Neuronal stem cell (in vitro differentiated cells): ENCODE results near the gene FRAS1.

Experiments used
- DNase-seq: peaks from one replicate; pipeline ENCODE4 v3.0.0-alpha.2; 2013; ENCODE audit warnings: low spot score
- H2AFZ ChIP-seq: one replicate; pipeline ENCODE4 v1.6.1; 2013; ENCODE audit warnings: mild to moderate bottlenecking, low read length, inconsistent platforms
- H2AK5ac ChIP-seq: 2 replicates; pipeline ENCODE4 v1.6.1; 2013; ENCODE audit warnings: low read depth, mild to moderate bottlenecking, inconsistent platforms, low read length, moderate library complexity, mixed read lengths
- H2BK120ac ChIP-seq: 2 replicates; pipeline ENCODE4 v1.6.1; 2013; ENCODE audit warnings: low read depth, mild to moderate bottlenecking, inconsistent platforms, low read length, moderate library complexity, mixed read lengths
- H2BK12ac ChIP-seq: one replicate; pipeline ENCODE4 v1.6.1; 2013; ENCODE audit warnings: low read length, inconsistent platforms
- H2BK15ac ChIP-seq: 2 replicates; pipeline ENCODE4 v1.6.1; 2013; ENCODE audit warnings: mild to moderate bottlenecking, low read length, inconsistent platforms, mixed read lengths
- H2BK5ac ChIP-seq: one replicate; pipeline ENCODE4 v1.6.1; 2013; ENCODE audit warnings: inconsistent platforms, mild to moderate bottlenecking, low read length, moderate library complexity
- H3K14ac ChIP-seq: one replicate; pipeline ENCODE4 v1.6.1; 2013; ENCODE audit warnings: low read length, inconsistent platforms
- H3K18ac ChIP-seq: 2 replicates; pipeline ENCODE4 v1.6.1; 2013; ENCODE audit warnings: low read length, inconsistent platforms
- H3K23ac ChIP-seq: 2 replicates; pipeline ENCODE4 v1.6.1; 2013; ENCODE audit warnings: low read depth, mild to moderate bottlenecking, mixed read lengths, low read length, inconsistent platforms; ENCODE audit not compliant: poor library complexity
- H3K27ac ChIP-seq: replicated peaks from 3 replicates; pipeline ENCODE4 v1.5.1; 2013; ENCODE audit warnings: low read length, inconsistent platforms
- H3K27me3 ChIP-seq, 3 experiments: 2 replicates each; pipeline ENCODE4 v1.6.1; 2013; ENCODE audit warnings: low read length in 3 of 3, mild to moderate bottlenecking in 2 of 3, inconsistent platforms in 1 of 3, low read depth in 1 of 3, mixed read lengths in 1 of 3, moderate library complexity in 1 of 3; ENCODE audit not compliant: control insufficient read depth in 3 of 3, insufficient read depth in 3 of 3
- H3K36me3 ChIP-seq, 2 donors: replicated peaks in 1 of 2; 2 replicates each; pipeline ENCODE4 v1.6.1; 2013; ENCODE audit warnings: low read length in 2 of 2; ENCODE audit not compliant: control insufficient read depth in 2 of 2, insufficient read depth in 2 of 2
- H3K4ac ChIP-seq: 2 replicates; pipeline ENCODE4 v1.6.1; 2013; ENCODE audit warnings: inconsistent platforms, mild to moderate bottlenecking, low read length, moderate library complexity
- H3K4me1 ChIP-seq, 2 donors: 1 replicate in 1 of 2; 2 replicates in 1 of 2; pipeline ENCODE4 v1.6.1; 2013; ENCODE audit warnings: low read length in 2 of 2, low read depth in 1 of 2; ENCODE audit not compliant: control insufficient read depth in 2 of 2, insufficient read depth in 1 of 2
- H3K4me2 ChIP-seq: one replicate; pipeline ENCODE4 v1.6.1; 2013; ENCODE audit warnings: mild to moderate bottlenecking, low read length, inconsistent platforms; ENCODE audit not compliant: insufficient read depth, poor library complexity, severe bottlenecking
- H3K4me3 ChIP-seq, 2 donors: 2 replicates each; pipeline ENCODE4 v1.5.1; 2013; ENCODE audit warnings: low read length in 2 of 2, mild to moderate bottlenecking in 2 of 2, inconsistent platforms in 1 of 2, moderate library complexity in 1 of 2
- H3K79me1 ChIP-seq: one replicate; pipeline ENCODE4 v1.6.1; 2013; ENCODE audit warnings: low read depth, mild to moderate bottlenecking, inconsistent platforms, low read length, moderate library complexity
- H3K9ac ChIP-seq: one replicate; pipeline ENCODE4 v1.6.1; 2013; ENCODE audit warnings: mild to moderate bottlenecking, low read depth, low read length, inconsistent platforms; ENCODE audit not compliant: poor library complexity
- H3K9me3 ChIP-seq, 2 donors: replicated peaks in 1 of 2; 2 replicates each; pipeline versions ENCODE3 to v1.6.1; 2013; ENCODE audit warnings: low read length in 2 of 2, mild to moderate bottlenecking in 2 of 2, inconsistent platforms in 1 of 2, low read depth in 1 of 2, mixed read lengths in 1 of 2, moderate library complexity in 1 of 2; ENCODE audit not compliant: control insufficient read depth in 2 of 2, insufficient read depth in 1 of 2
- H4K8ac ChIP-seq: one replicate; pipeline ENCODE4 v1.6.1; 2013; ENCODE audit warnings: low read depth, mild to moderate bottlenecking, inconsistent platforms, low read length, moderate library complexity
- H4K91ac ChIP-seq: one replicate; pipeline ENCODE4 v1.6.1; 2013; ENCODE audit warnings: low read length, low read depth, mild to moderate bottlenecking, inconsistent platforms; ENCODE audit not compliant: poor library complexity
- WGBS, 2 donors: extraction: QIAGEN DNeasy Blood & Tissue Kit; methylation state at CpG; one replicate each; pipeline ENCODE4 v1.1.7; 2013; ENCODE audit warnings: missing lambda C conversion rate in 2 of 2, mixed read lengths in 1 of 2; ENCODE audit not compliant: insufficient read length in 2 of 2, insufficient replicate concordance in 1 of 2; ENCODE audit errors: extremely low coverage in 2 of 2; 5-methylcytosine and 5-hydroxymethylcytosine counted together

FRAS1 gene

GRCh38 chr4:78320349-78320935 is 263.3 kb downstream of the FRAS1 start:
- H3K4me2 ChIP-seq: no peak overlapping the region
- no peak for DNase-seq

GRCh38 chr4:78322032-78322431 is 264.9 kb downstream of the FRAS1 start:
- H4K8ac ChIP-seq: no peak overlapping the region
- no peak overlapping the region for H3K14ac ChIP-seq
- no peak for DNase-seq
- no peak overlapping the region for H4K91ac ChIP-seq
- WGBS, 2 donors: 100% methylated on average over 1 of the region's 5 CpGs; no CpG with 5 or more reads in 1 of the 2 donors
- H2AK5ac ChIP-seq: no peak overlapping the region
- H2BK5ac ChIP-seq: no peak overlapping the region
- no peaks in the 10 kb centered on the region for H3K27me3 ChIP-seq
- H3K18ac ChIP-seq: no peak overlapping the region
- H2AFZ ChIP-seq: no peak overlapping the region
- no peak overlapping the region for H3K4me2 ChIP-seq
- no peak overlapping the region for H3K23ac ChIP-seq
- H3K4me3 ChIP-seq: no peak overlapping the region
- H3K27ac ChIP-seq: no peak overlapping the region
- no peak overlapping the region for H2BK12ac ChIP-seq
- no peaks in the 10 kb centered on the region for H3K9me3 ChIP-seq
- H3K9ac ChIP-seq: no peak overlapping the region
- H3K79me1 ChIP-seq: no peaks in the 10 kb centered on the region
- H2BK15ac ChIP-seq: no peak overlapping the region
- no peak overlapping the region for H3K4ac ChIP-seq
- no peak overlapping the region for H2BK120ac ChIP-seq
- peaks cover 0 to 3% of the 10 kb centered on the region in 2 donors for H3K36me3 ChIP-seq
- H3K4me1 ChIP-seq: peaks cover 0 to 7% of the 10 kb centered on the region in 2 donors

More at GRCh38 chr4:78320349-78320935, 263.3 kb downstream of the FRAS1 start:
- no peaks in the 10 kb centered on the region for H3K9me3 ChIP-seq
- H4K91ac ChIP-seq: no peak overlapping the region
- H3K27me3 ChIP-seq: no peaks in the 10 kb centered on the region
- H3K18ac ChIP-seq: no peak overlapping the region
- no peak overlapping the region for H3K23ac ChIP-seq
- no peak overlapping the region for H3K9ac ChIP-seq
- peak overlapping the region in 1 of 2 donors; percentile 61 for H3K4me3 ChIP-seq
- no peak overlapping the region for H2AK5ac ChIP-seq
- H2AFZ ChIP-seq: no peak overlapping the region
- no peak overlapping the region for H2BK5ac ChIP-seq
- H3K36me3 ChIP-seq: peaks cover 0 to 8% of the 10 kb centered on the region in 2 donors
- H3K4ac ChIP-seq: no peak overlapping the region
- H2BK15ac ChIP-seq: no peak overlapping the region
- H3K79me1 ChIP-seq: no peaks in the 10 kb centered on the region
- H3K4me1 ChIP-seq: peaks cover 0 to 7% of the 10 kb centered on the region in 2 donors
- H3K27ac ChIP-seq: no peak overlapping the region
- no CpG with 5 or more reads among the region's 4 CpGs for WGBS, 2 donors
- H4K8ac ChIP-seq: no peak overlapping the region
- no peak overlapping the region for H2BK120ac ChIP-seq
- H3K14ac ChIP-seq: no peak overlapping the region
- no peak overlapping the region for H2BK12ac ChIP-seq

- H3K18ac ChIP-seq: no peak overlapping the region
- no CpG with 5 or more reads among the region's 3 CpGs for WGBS, 2 donors
- H3K4me3 ChIP-seq: no peak overlapping the region
These were observed 266.3 kb downstream of the FRAS1 start for GRCh38 chr4:78323439-78323838.

GRCh38 chr4:78324625-78325024 is 267.5 kb downstream of the FRAS1 start:
- no peak overlapping the region for H4K8ac ChIP-seq
- no peak overlapping the region for H4K91ac ChIP-seq
- no peak overlapping the region for H2BK5ac ChIP-seq
- no CpG with 5 or more reads among the region's 1 CpG for WGBS, 2 donors
- H2BK12ac ChIP-seq: no peak overlapping the region
- H2BK15ac ChIP-seq: no peak overlapping the region
- H2AFZ ChIP-seq: no peak overlapping the region
- no peaks in the 10 kb centered on the region for H3K9me3 ChIP-seq
- H3K18ac ChIP-seq: no peak overlapping the region
- H3K14ac ChIP-seq: no peak overlapping the region
- no peak overlapping the region for H2BK120ac ChIP-seq
- H3K27ac ChIP-seq: no peak overlapping the region
- no peak for DNase-seq
- H3K27me3 ChIP-seq: no peaks in the 10 kb centered on the region
- H3K4ac ChIP-seq: no peak overlapping the region
- no peak overlapping the region for H2AK5ac ChIP-seq
- no peaks in the 10 kb centered on the region for H3K36me3 ChIP-seq
- H3K4me1 ChIP-seq: peaks cover 0 to 5% of the 10 kb centered on the region in 2 donors
- no peak overlapping the region for H3K4me3 ChIP-seq
- H3K23ac ChIP-seq: no peak overlapping the region
- H3K4me2 ChIP-seq: no peak overlapping the region
- H3K79me1 ChIP-seq: no peaks in the 10 kb centered on the region
- H3K9ac ChIP-seq: no peak overlapping the region

More at GRCh38 chr4:78323439-78323838, 266.3 kb downstream of the FRAS1 start:
- no peaks in the 10 kb centered on the region for H3K9me3 ChIP-seq
- H2BK15ac ChIP-seq: no peak overlapping the region
- H3K9ac ChIP-seq: no peak overlapping the region
- H3K27me3 ChIP-seq: no peaks in the 10 kb centered on the region
- no peak overlapping the region for H3K4me2 ChIP-seq
- no peaks in the 10 kb centered on the region for H3K79me1 ChIP-seq
- H3K27ac ChIP-seq: no peak overlapping the region
- H3K4me1 ChIP-seq: peaks cover 0 to 7% of the 10 kb centered on the region in 2 donors
- DNase-seq: no peak
- no peaks in the 10 kb centered on the region for H3K36me3 ChIP-seq
- no peak overlapping the region for H2AFZ ChIP-seq
- no peak overlapping the region for H2BK5ac ChIP-seq
- H3K14ac ChIP-seq: no peak overlapping the region
- H3K23ac ChIP-seq: no peak overlapping the region
- no peak overlapping the region for H2BK12ac ChIP-seq
- H4K91ac ChIP-seq: no peak overlapping the region
- no peak overlapping the region for H3K4ac ChIP-seq
- no peak overlapping the region for H4K8ac ChIP-seq
- no peak overlapping the region for H2BK120ac ChIP-seq
- no peak overlapping the region for H2AK5ac ChIP-seq
